ENCODE data around the gene CAPN1.

Gene CAPN1

GRCh38 chr11:65204143-65204542 is 22.4 kb downstream of the CAPN1 start:
- no peak for DNase-seq (ENCODE audit: low spot score)

GRCh38 chr11:65204646-65205601 is 23.2 kb downstream of the CAPN1 start:
- DNase-seq (ENCODE audit: low spot score), result no peak

GRCh38 chr11:65205602-65205967 is 23.9 kb downstream of the CAPN1 start:
- DNase-seq (ENCODE audit: low spot score), result no peak

GRCh38 chr11:65206441-65206841 is 24.7 kb downstream of the CAPN1 start:
- no peak for DNase-seq (ENCODE audit: low spot score)

GRCh38 chr11:65206901-65207300 is 25.2 kb downstream of the CAPN1 start:
- no peak for DNase-seq (ENCODE audit: low spot score)

- DNase-seq (ENCODE audit: low spot score), result no peak
Observed at GRCh38 chr11:65207918-65208784, 26.4 kb downstream of the CAPN1 start.

GRCh38 chr11:65208785-65209710 is 27.3 kb downstream of the CAPN1 start:
- no peak for DNase-seq (ENCODE audit: low spot score)

- DNase-seq (ENCODE audit: low spot score), result no peak
Observed at GRCh38 chr11:65209711-65210360, 28.1 kb downstream of the CAPN1 start.

- DNase-seq (ENCODE audit: low spot score), result no peak
Observed at GRCh38 chr11:65210361-65210731, 28.6 kb downstream of the CAPN1 start.

GRCh38 chr11:65210748-65211147 is 29.0 kb downstream of the CAPN1 start:
- no peak for DNase-seq (ENCODE audit: low spot score)

- no peak for DNase-seq (ENCODE audit: low spot score)
Observed at GRCh38 chr11:65211293-65212105, 29.8 kb downstream of the CAPN1 start.

- DNase-seq (ENCODE audit: low spot score), result no peak
Observed at GRCh38 chr11:65212226-65212801, 30.6 kb downstream of the CAPN1 start.

GRCh38 chr11:65213322-65214211 is 31.8 kb downstream of the CAPN1 start:
- DNase-seq (ENCODE audit: low spot score), result no peak

- no peak for DNase-seq (ENCODE audit: low spot score)
Observed at GRCh38 chr11:65214212-65214845, 32.6 kb downstream of the CAPN1 start.

- DNase-seq (ENCODE audit: low spot score), result no peak
Observed at GRCh38 chr11:65215441-65216076, 33.8 kb downstream of the CAPN1 start.

GRCh38 chr11:65216830-65217229 is 35.1 kb downstream of the CAPN1 start:
- DNase-seq (ENCODE audit: low spot score), result no peak

GRCh38 chr11:65217441-65218423 is 36.0 kb downstream of the CAPN1 start:
- DNase-seq (ENCODE audit: low spot score), result no peak

Data from kidney capillary endothelial cell (primary cell).